ENCODE data around the gene MRFAP1. TPM values are rescaled to one million over a fixed set of nuclear protein-coding genes. Genes with fewer than 3 reads are reported as not detected.

MRFAP1 gene
- total and polyA plus RNA-seq, 10 donors = 133 to 299 (median 219) TPM

DNA sequence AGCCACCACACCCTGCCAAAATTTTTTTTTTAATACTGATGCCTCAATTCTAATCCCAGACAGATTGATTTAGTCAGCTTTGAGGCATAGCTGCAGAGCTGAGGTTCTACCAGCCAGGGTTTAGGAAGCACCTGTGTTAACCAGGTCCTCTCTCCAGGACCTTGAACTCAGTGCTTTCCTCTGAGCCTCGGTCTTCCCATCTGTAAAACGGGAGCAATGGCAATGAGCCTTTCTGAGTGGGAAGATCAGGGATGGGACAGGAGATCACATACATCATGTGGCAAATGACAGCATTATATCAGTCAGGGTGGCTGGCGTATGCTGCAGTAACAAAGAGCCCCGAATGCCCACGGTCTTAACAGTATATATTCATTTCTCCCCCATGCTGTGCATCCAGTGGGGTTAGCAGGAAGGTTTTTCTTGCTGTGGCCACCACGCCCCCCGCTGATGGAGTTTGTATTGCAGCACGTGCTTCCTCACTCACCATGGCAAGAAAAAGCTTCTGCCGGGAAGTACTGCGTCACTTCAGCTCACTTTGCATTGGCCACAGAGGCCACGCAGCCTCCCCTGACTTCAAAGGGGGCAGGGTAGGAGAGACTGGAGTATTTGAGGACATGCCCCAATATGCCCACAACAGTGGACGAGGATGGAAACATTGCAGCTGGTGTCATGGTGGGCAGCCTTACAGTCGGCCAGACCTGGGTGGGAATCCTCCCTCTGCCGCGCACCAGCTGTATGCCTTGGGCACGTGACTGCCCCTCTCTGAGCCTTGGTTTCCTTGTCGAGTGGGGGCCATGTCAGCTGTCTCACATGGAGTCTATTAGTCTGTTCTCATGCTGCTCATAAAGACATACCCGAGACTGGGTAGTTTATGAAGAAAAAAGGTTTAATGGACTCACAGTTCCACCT, 24.1 kb upstream of the MRFAP1 start:
- TF ChIP-seq CTCF (IDR thresholded peaks at IDR 0.05 in 8 of 11, conservative IDR thresholded peaks at IDR 0.05 in 3 of 11) (no peak), POLR2AphosphoS5 (IDR thresholded peaks at IDR 0.05) (no peak), POLR2A (IDR thresholded peaks at IDR 0.05) (no peak)
- Histone ChIP-seq H3K4me1 (no peaks in the 10 kb centered on the region), H3K9me3 (no peaks in the 10 kb centered on the region), H3K27ac (no peak overlapping the region), H3K4me3 (no peak overlapping the region), H3K27me3 (replicated peaks in 1 of 7) (no peaks in the 10 kb centered on the region), H3K36me3 (peaks cover 0 to 100% (median 91%) of the 10 kb centered on the region in 6 donors)
- WGBS, 5 donors = 96 to 98% (median 97%) methylated on average over 17 to 18 of the region's 18 CpGs
- peak; percentile 47 for DNase-seq
- intact Hi-C loops (cut with DNase I; ENCODE audit: low total_unique reads) = no loop called here

- Histone ChIP-seq H3K27ac (no peak overlapping the region), H3K36me3 (peaks cover 0 to 98% (median 86%) of the 10 kb centered on the region in 6 donors), H3K9me3 (no peaks in the 10 kb centered on the region), H3K4me3 (no peak overlapping the region), H3K27me3 (replicated peaks in 1 of 7) (no peaks in the 10 kb centered on the region), H3K4me1 (no peaks in the 10 kb centered on the region)
- DNase-seq = peak; percentile 52
- 91 to 100% (median 97%) methylated on average over 9 to 10 of the region's 10 CpGs for whole genome bisulfite sequencing, 5 donors
- intact Hi-C loops (cut with DNase I; ENCODE audit: low total_unique reads) = no loop called here
- no peak for TF ChIP-seq CTCF (IDR thresholded peaks at IDR 0.05 in 8 of 11, conservative IDR thresholded peaks at IDR 0.05 in 3 of 11)
- no peak for TF ChIP-seq POLR2A (IDR thresholded peaks at IDR 0.05)
- TF ChIP-seq POLR2AphosphoS5 (IDR thresholded peaks at IDR 0.05) = no peak
Observed at GRCh38 chr4:6617246-6617645, 23.2 kb upstream of the MRFAP1 start.

DNA sequence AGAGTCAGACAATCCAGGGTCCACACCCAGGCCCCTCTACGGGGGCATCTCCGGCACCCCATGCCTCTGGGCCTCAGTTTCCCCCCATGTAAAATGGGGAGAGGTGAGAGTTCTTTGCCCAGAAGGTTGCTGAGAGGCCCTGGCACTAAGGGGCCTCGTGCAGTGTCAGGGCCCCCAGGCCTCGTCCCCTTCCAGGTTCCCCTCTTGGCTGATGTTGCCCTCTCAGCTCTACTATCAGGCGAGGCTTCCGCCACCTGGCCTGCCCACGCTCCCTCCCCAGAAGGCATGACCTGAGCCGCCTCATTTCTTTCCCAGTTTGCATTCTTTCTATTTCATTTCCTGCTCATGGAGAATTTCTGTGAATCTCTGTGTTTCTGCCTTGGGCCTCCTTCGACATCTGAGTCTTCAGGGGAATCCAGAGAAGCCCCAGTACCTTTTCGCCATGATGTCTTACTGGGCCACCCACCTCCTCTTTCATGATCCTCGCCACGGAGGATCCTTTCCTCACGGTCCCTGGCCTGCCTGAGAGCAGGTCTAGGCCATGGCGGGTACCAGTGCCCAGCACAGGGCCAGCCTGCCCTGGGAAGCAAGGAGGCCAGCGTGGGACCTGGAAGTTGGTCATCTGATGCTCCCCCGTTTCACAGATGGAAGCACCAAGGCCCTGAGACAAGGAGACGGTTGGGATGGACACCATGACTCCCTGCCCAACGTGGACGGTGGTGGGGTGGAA, 21.9 kb upstream of the MRFAP1 start:
- peak; percentile 46 for DNase-seq
- H3K4me1 ChIP-seq = no peaks in the 10 kb centered on the region
- H3K4me3 ChIP-seq = no peak overlapping the region
- TF ChIP-seq POLR2AphosphoS5 (IDR thresholded peaks at IDR 0.05) (no peak), CTCF (IDR thresholded peaks at IDR 0.05 in 8 of 11, conservative IDR thresholded peaks at IDR 0.05 in 3 of 11) (no peak), POLR2A (IDR thresholded peaks at IDR 0.05) (no peak)
- 90 to 93% (median 92%) methylated on average over 19 of the region's 19 CpGs for WGBS, 5 donors
- intact Hi-C loops (cut with DNase I; ENCODE audit: low total_unique reads) = no loop called here
- no peaks in the 10 kb centered on the region for H3K27me3 ChIP-seq (replicated peaks in 1 of 7)
- no peak overlapping the region for H3K27ac ChIP-seq
- H3K36me3 ChIP-seq = peaks cover 0 to 85% (median 76%) of the 10 kb centered on the region in 6 donors
- no peaks in the 10 kb centered on the region for H3K9me3 ChIP-seq

GRCh38 chr4:6619116-6619465, 21.4 kb upstream of the MRFAP1 start:
- intact Hi-C loops (cut with DNase I; ENCODE audit: low total_unique reads) = no loop called here
- H3K36me3 ChIP-seq = peaks cover 0 to 80% (median 73%) of the 10 kb centered on the region in 6 donors

More at GRCh38 chr4:6619116-6619465, 21.4 kb upstream of the MRFAP1 start:
- Histone ChIP-seq H3K4me1 (no peaks in the 10 kb centered on the region), H3K27ac (no peak overlapping the region), H3K4me3 (no peak overlapping the region), H3K9me3 (no peaks in the 10 kb centered on the region), H3K27me3 (replicated peaks in 1 of 7) (no peaks in the 10 kb centered on the region)
- WGBS, 5 donors = 94 to 98% (median 96%) methylated on average over 13 of the region's 13 CpGs
- no peak for TF ChIP-seq POLR2AphosphoS5 (IDR thresholded peaks at IDR 0.05)
- TF ChIP-seq POLR2A (IDR thresholded peaks at IDR 0.05) = no peak
- TF ChIP-seq CTCF (IDR thresholded peaks at IDR 0.05 in 8 of 11, conservative IDR thresholded peaks at IDR 0.05 in 3 of 11) = no peak
- DNase-seq = no peak
